CD4-positive, alpha-beta memory T cell (primary cell): ENCODE results near the gene CERS2. TPM values are rescaled to one million over a fixed set of nuclear protein-coding genes. Genes with fewer than 3 reads are reported as not detected.
A peak's percentile ranks its signal among the peaks of the same experiment; 100 is the strongest.

Experiments
- CTCF ChIA-PET: fragments of 350-600 bp; sonication (Branson Sonifier 250); formaldehyde crosslinking; loops from one replicate; lab custom pipeline; 2021; ENCODE audit warnings: inconsistent platforms; ENCODE audit not compliant: partially characterized antibody; lab: Charles Lee
- POLR2A ChIA-PET: fragments of 350-600 bp; sonication (Branson Sonifier 250); formaldehyde crosslinking; loops from one replicate; lab custom pipeline; 2021; ENCODE audit not compliant: partially characterized antibody; lab: Charles Lee
- DNase-seq, 5 donors: peaks; one replicate each; pipeline versions ENCODE4 v3.0.0 to v3.0.0-alpha.2; 2020 to 2022; ENCODE audit warnings: mixed read lengths in 1 of 5
- H3K27ac ChIP-seq: one replicate; pipeline ENCODE4 v1.7.0; 2013; ENCODE audit warnings: low read depth, low read length
- H3K27me3 ChIP-seq: 2 replicates; pipeline ENCODE4 v1.7.0; 2013; ENCODE audit warnings: mild to moderate bottlenecking, low read length, moderate library complexity; ENCODE audit not compliant: insufficient read depth
- H3K36me3 ChIP-seq: 2 replicates; pipeline ENCODE4 v1.7.0; 2013; ENCODE audit warnings: mild to moderate bottlenecking, low read length, moderate library complexity; ENCODE audit not compliant: insufficient read depth
- H3K4me1 ChIP-seq: 2 replicates; pipeline ENCODE4 v1.7.0; 2013; ENCODE audit warnings: mild to moderate bottlenecking, low read length, moderate library complexity; ENCODE audit not compliant: insufficient read depth
- H3K4me3 ChIP-seq, 2 donors: one replicate each; pipeline ENCODE4 v1.7.0; 2013; ENCODE audit warnings: low read length in 2 of 2, mild to moderate bottlenecking in 1 of 2
- H3K9me3 ChIP-seq, 2 donors: one replicate each; pipeline ENCODE4 v1.7.0; 2013; ENCODE audit warnings: low read length in 2 of 2, control low read depth in 1 of 2; ENCODE audit not compliant: control insufficient read depth in 1 of 2
- H3K27ac Mint-ChIP-seq, 7 donors: one replicate each; pipeline ENCODE4 v1.8.0; 2020 to 2021; ENCODE audit warnings: mixed read lengths in 7 of 7, mild to moderate bottlenecking in 6 of 7, inconsistent platforms in 3 of 7, moderate library complexity in 3 of 7
- H3K27me3 Mint-ChIP-seq, 2 donors: one replicate each; pipeline ENCODE4 v1.8.0; 2020 to 2021; ENCODE audit warnings: mixed read lengths in 2 of 2
- H3K36me3 Mint-ChIP-seq, 2 donors: one replicate each; pipeline ENCODE4 v1.8.0; 2020 to 2021; ENCODE audit warnings: mixed read lengths in 2 of 2, inconsistent platforms in 1 of 2, mild to moderate bottlenecking in 1 of 2
- H3K4me1 Mint-ChIP-seq, 4 donors: one replicate each; pipeline ENCODE4 v1.8.0; 2020 to 2021; ENCODE audit warnings: mixed read lengths in 4 of 4, mild to moderate bottlenecking in 1 of 4
- H3K4me3 Mint-ChIP-seq, 8 donors: one replicate each; pipeline ENCODE4 v1.8.0; 2020 to 2021; ENCODE audit warnings: mixed read lengths in 8 of 8, mild to moderate bottlenecking in 7 of 8, moderate library complexity in 6 of 8, inconsistent platforms in 3 of 8
- H3K9me3 Mint-ChIP-seq, 8 donors: one replicate each; pipeline ENCODE4 v1.8.0; 2020 to 2021; ENCODE audit warnings: mixed read lengths in 8 of 8, mild to moderate bottlenecking in 5 of 8, inconsistent platforms in 3 of 8, moderate library complexity in 1 of 8
- intact Hi-C: fragments of 100-400 bp; cut with micrococcal nuclease; formaldehyde crosslinking; loops from one replicate; pipeline ENCODE4 v1.15.1; 2023
- polyA plus RNA-seq, 2 donors: library from polyadenylated mRNA; unstranded; fragments of 300-500 nt; fragmentation: Illumina TruSeq; gene quantifications; one replicate each; pipeline ENCODE4 v1.2.3, GENCODE V29; 2021
- total RNA-seq, 2 experiments: library from RNA; stranded (reverse); gene quantifications; one replicate each; pipeline ENCODE4 v1.2.3, GENCODE V29; 2021

CERS2 gene
- total and polyA plus RNA-seq, 4 experiments from 2014 or later: 145 to 206 (median 166) TPM

DNA sequence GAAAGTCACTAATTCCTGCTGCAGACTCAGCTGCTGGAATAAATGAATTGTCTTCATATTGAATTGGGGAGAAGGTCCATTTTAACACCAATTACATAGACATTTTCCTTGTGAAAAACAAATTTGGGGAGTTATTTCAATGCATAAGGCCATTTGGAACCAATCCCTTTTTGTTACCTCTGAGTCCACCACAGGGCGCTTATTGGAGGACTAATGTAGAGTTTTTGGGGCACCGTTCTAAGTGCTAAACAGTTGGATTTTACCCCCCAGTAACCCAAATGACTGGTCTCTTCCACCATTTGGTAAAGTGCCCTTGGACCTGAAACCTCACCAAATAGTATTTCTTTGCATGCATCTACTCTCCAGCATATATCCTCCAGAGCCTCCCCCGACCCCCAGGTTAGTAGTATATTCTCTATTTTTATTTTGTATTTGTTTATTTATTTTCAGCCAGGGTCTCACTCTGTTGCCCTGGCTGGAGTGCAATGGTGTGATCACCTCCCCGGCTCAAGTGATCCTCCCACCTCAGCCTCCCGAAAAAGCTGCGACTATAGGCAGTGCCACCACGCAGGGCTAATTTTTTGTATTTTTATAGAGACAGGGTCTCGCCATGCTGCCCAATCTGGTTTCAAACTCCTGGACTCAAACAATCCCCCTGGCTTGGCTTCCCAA is 35.2 kb upstream of the CERS2 start:
- ChIA-PET POLR2A (interaction anchor here (0.7 to 1.9 kb wide), 5 partner anchors 38 to 157 kb away, joined by 3 to 7 read pairs (median 4); partner anchors contain the start of gene CDC42SE1), CTCF (interaction anchor here (0.6 to 4.9 kb wide), 3 partner anchors 15 to 90 kb away, joined by 3 to 18 read pairs (median 6); no protein-coding TSS in a partner anchor)
- Histone ChIP-seq H3K27me3 (no peaks in the 10 kb centered on the region), H3K4me1 (peaks cover 54% of the 10 kb centered on the region), H3K27ac (peak overlapping the region; percentile 88), H3K9me3 (no peaks in the 10 kb centered on the region), H3K36me3 (no peaks in the 10 kb centered on the region), H3K4me3 (no peak overlapping the region)
- peaks cover 8 to 30% of the 10 kb centered on the region in 2 donors for H3K36me3 Mint-ChIP-seq
- H3K4me3 Mint-ChIP-seq: peak overlapping the region; percentile 88 to 99 (median 95)
- DNase-seq: no peak
- no peaks in the 10 kb centered on the region for H3K9me3 Mint-ChIP-seq
- no peaks in the 10 kb centered on the region for H3K27me3 Mint-ChIP-seq
- intact Hi-C loops: loop anchor here (2.0 to 5.0 kb wide), 5 partner anchors 39 to 648 kb away; partner anchors contain the start of genes ARNT, RPRD2 and TNFAIP8L2
- H3K4me1 Mint-ChIP-seq: peaks cover 47 to 84% (median 66%) of the 10 kb centered on the region in 4 donors
- H3K27ac Mint-ChIP-seq: peak overlapping the region in 6 of 7 donors; percentile 90 to 100 (median 98)

DNA sequence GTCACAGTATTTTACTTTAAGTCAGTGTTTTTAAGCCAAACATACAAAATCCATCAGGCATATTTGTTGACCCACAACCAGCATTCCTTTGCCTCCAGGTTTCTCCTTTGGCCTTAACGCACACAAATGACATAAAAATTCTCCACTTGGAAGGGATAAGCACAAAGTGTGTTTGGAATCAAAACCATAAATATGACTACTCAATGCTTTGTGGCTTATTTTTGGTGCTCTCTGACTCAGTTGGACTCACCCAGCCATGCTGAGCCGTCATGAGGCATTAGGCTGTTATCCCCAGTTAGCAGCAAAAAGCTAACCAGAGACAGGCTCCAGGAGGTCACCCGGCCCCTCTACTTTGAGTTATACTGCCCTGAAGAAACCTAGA is 34.6 kb upstream of the CERS2 start:
- peak overlapping the region; percentile 90 to 100 (median 99) for H3K27ac Mint-ChIP-seq
- H3K27ac ChIP-seq: peak overlapping the region; percentile 88
- CTCF ChIA-PET: interaction anchor here (0.6 to 4.9 kb wide), 3 partner anchors 10 to 90 kb away, joined by 3 to 18 read pairs (median 3); no protein-coding TSS in a partner anchor

DNA sequence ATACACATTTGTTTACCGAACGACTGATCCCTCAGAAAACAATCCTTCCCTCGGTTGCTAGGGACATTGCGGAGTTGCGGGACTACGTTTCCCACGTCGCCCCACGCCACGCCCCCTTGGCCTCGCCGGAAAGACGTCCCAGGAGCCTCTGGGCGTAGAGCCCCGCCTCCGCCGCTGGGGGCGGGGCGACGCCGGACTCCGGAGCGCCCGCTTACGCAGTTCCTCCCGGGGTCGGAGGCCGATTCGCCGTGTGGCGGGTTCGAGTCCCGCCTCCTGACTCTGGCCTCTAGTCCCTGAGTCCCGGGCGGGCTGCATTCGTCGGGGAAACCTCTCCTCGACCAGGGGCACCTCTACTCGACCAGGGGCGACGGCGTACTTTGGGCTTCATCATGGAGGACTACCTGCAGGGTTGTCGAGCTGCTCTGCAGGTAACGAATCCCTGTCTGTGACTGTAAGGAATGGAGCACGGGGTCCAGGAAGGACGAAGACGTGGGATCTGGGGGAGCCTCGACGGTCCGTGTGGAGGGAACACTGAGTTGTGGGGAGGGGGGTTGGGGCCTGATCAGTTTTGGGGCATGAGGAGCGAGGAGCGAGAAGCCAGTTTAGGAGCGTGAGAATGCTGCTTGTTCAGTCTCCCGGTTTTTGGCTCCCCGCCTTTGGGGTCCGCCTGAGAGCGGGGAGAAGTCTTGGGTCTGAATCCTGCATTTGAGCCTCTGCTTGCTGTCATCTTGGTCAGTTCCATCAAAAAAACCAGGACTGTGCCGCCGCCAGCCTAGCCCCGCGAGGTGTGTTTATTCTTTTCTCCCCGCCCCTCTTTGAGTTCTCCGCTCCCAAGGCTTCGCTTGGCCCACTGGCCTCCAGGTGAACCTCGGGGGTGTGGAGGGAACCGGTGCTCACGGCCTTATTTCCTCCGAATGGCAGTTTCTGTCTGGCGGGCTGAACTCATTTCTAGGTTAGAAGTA is 33.9 kb upstream of the CERS2 start, which contains the start of gene PRUNE1:
Gene PRUNE1, plus strand, starts transcription at position 206 of the 962 bp plus-strand sequence. Its CDS starts 184 bp downstream, at position 390.
- Histone ChIP-seq H3K4me1 (peaks cover 65% of the 10 kb centered on the region), H3K27me3 (no peaks in the 10 kb centered on the region), H3K9me3 (no peaks in the 10 kb centered on the region), H3K4me3 (peak within 1 kb of the TSS; percentile 74 to 92), H3K27ac (peak within 1 kb of the TSS; percentile 88), H3K36me3 (no peaks in the 10 kb centered on the region)
- Mint-ChIP-seq H3K36me3 (peaks cover 6 to 30% of the 10 kb centered on the region in 2 donors), H3K4me3 (peak within 1 kb of the TSS; percentile 88 to 99 (median 95)), H3K27me3 (no peaks in the 10 kb centered on the region), H3K4me1 (peaks cover 49 to 93% (median 71%) of the 10 kb centered on the region in 4 donors), H3K9me3 (no peaks in the 10 kb centered on the region), H3K27ac (peak within 1 kb of the TSS; percentile 90 to 100 (median 99))
- intact Hi-C loops: loop anchor here (1.0 to 5.0 kb wide), 8 partner anchors 40 to 646 kb away; partner anchors contain the start of genes ARNT, GABPB2, RPRD2 and SETDB1
- peak; percentile 92 to 99 (median 96) for DNase-seq
- ChIA-PET POLR2A (interaction anchor here (0.6 to 3.4 kb wide), 5 partner anchors 28 to 158 kb away, joined by 3 to 18 read pairs (median 4); partner anchors contain the start of gene CDC42SE1), CTCF (interaction anchor here (1.5 to 4.9 kb wide), 2 partner anchors 9 to 16 kb away, joined by 3 to 18 read pairs; no protein-coding TSS in a partner anchor)

More for the DNA sequence above, 34.6 kb upstream of the CERS2 start:
- Histone ChIP-seq H3K36me3 (no peaks in the 10 kb centered on the region), H3K4me1 (peaks cover 58% of the 10 kb centered on the region), H3K4me3 (peak overlapping the region in 1 of 2 donors; percentile 92), H3K27me3 (no peaks in the 10 kb centered on the region), H3K9me3 (no peaks in the 10 kb centered on the region)
- no peak for DNase-seq
- Mint-ChIP-seq H3K27me3 (no peaks in the 10 kb centered on the region), H3K4me1 (peaks cover 48 to 89% (median 69%) of the 10 kb centered on the region in 4 donors), H3K36me3 (peaks cover 8 to 30% of the 10 kb centered on the region in 2 donors), H3K4me3 (peak overlapping the region; percentile 88 to 99 (median 95)), H3K9me3 (no peaks in the 10 kb centered on the region)
- intact Hi-C loops: loop anchor here (2.0 to 5.0 kb wide), 5 partner anchors 40 to 647 kb away; partner anchors contain the start of genes ARNT, RPRD2 and TNFAIP8L2
- POLR2A ChIA-PET: interaction anchor here (1.4 to 1.9 kb wide), 3 partner anchors 48 to 157 kb away, joined by 3 to 7 read pairs (median 4); partner anchors contain the start of gene CDC42SE1

DNA sequence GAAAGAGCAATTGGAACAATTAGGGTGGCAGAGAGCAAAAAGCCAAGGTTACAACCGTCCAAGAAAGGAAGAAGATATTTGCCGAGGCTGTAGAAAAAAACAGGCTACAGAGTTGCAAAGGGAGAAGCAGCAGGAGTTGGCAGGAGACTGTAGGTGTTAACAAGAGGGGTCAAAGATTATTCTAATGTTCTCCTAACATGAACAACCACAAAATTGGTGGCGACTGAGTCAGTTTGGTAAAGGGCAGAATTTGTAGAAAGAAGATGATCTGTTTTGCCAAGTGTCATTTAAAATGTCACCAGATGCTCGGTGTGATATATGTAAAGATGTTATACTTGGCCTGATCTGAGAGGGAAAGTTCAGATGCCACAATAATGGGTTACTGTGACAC is 33.2 kb upstream of the CERS2 start:
- DNase-seq: no peak
- Histone ChIP-seq H3K27ac (peak overlapping the region; percentile 88), H3K27me3 (no peaks in the 10 kb centered on the region), H3K4me3 (peak overlapping the region; percentile 30 to 92), H3K9me3 (no peaks in the 10 kb centered on the region), H3K36me3 (no peaks in the 10 kb centered on the region), H3K4me1 (peaks cover 71% of the 10 kb centered on the region)
- Mint-ChIP-seq H3K27ac (peak overlapping the region; percentile 90 to 100 (median 99)), H3K36me3 (peaks cover 3 to 34% of the 10 kb centered on the region in 2 donors), H3K9me3 (no peaks in the 10 kb centered on the region), H3K4me3 (peak overlapping the region; percentile 88 to 99 (median 95)), H3K27me3 (no peaks in the 10 kb centered on the region), H3K4me1 (peaks cover 48 to 94% (median 70%) of the 10 kb centered on the region in 4 donors)
- ChIA-PET POLR2A (interaction anchor here (1.5 to 3.9 kb wide), 9 partner anchors 13 to 311 kb away, joined by 4 to 34 read pairs (median 16); partner anchors contain the start of genes C1orf56, CDC42SE1, CERS2 and GOLPH3L), CTCF (interaction anchor here (1.2 to 14.9 kb wide), 5 partner anchors 8 to 86 kb away, joined by 3 to 255 read pairs (median 18); partner anchors contain the start of genes ANXA9 and CERS2)
- intact Hi-C loops: loop anchor here (1.0 to 5.0 kb wide), 9 partner anchors 33 to 646 kb away; partner anchors contain the start of genes ARNT, CERS2, GABPB2 and RPRD2

DNA sequence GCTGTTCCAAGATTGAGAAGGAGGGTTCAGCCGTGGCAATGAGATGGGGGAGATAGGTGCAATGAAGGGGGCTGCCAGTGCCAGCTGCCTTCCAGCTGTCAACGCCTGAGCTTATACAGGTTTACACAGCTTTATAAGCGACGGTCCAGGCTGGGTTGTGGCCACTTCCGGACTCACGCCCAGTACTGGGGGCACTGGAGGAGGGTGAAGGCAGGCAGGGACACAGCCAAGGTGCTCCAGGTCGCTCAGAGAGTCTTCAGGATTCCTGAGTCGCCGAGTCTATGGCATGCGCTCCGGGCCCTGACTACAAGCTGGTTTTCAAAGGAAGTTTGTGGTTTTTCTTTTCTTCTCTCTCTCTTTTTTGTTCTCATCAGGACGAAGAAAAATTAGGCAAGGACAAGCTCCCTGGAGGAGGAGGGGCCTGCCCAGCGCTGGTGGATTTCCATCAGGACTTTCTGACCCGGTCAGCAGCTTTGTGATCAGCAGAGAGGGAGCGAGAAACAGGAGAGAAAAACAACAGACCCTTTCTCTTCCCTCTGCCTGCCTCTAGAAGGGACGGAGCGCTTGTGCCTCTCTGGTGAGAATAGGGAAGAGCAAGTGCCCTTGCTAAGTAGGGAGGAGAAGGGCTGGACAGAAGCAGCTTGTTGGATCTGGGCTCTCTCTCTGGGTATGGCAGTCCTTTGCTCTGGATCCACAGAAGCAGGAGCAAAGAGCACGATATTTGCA is 31.9 kb upstream of the CERS2 start, which contains the start of gene MINDY1:
Gene MINDY1, minus strand, starts transcription at position 576 of the 726 bp plus-strand sequence. CDS start 4,285 bp downstream, outside the sequence.
- peaks cover 2% of the 10 kb centered on the region for H3K36me3 ChIP-seq
- Mint-ChIP-seq H3K36me3 (peaks cover 8 to 39% of the 10 kb centered on the region in 2 donors), H3K9me3 (no peaks in the 10 kb centered on the region), H3K4me3 (peak within 1 kb of the TSS; percentile 88 to 99 (median 95)), H3K27ac (peak within 1 kb of the TSS; percentile 90 to 100 (median 99)), H3K4me1 (peaks cover 56 to 98% (median 76%) of the 10 kb centered on the region in 4 donors), H3K27me3 (no peaks in the 10 kb centered on the region)
- H3K27ac ChIP-seq: peak within 1 kb of the TSS; percentile 88
- peak; percentile 18 to 47 (median 34) for DNase-seq
- H3K4me3 ChIP-seq: peak within 1 kb of the TSS; percentile 71 to 92
- no peaks in the 10 kb centered on the region for H3K9me3 ChIP-seq
- H3K27me3 ChIP-seq: no peaks in the 10 kb centered on the region
- CTCF ChIA-PET: interaction anchor here (0.7 to 14.9 kb wide), 16 partner anchors 10 to 164 kb away, joined by 3 to 255 read pairs (median 4); partner anchors contain the start of genes ANXA9, C1orf56, CDC42SE1 and CERS2
- H3K4me1 ChIP-seq: peaks cover 85% of the 10 kb centered on the region
- POLR2A ChIA-PET: interaction anchor here (0.5 to 3.9 kb wide), 24 partner anchors 8 to 643 kb away, joined by 3 to 34 read pairs (median 4); partner anchors contain the start of genes C1orf56, CDC42SE1, CERS2 and GABPB2
- intact Hi-C loops: loop anchor here (1.0 to 5.0 kb wide), 7 partner anchors 10 to 644 kb away; partner anchors contain the start of genes ARNT, CERS2, RPRD2 and TNFAIP8L2
